Caco-2 (cell line): ENCODE results near the gene C1orf50. TPM values are rescaled to one million over a fixed set of nuclear protein-coding genes. Genes with fewer than 3 reads are reported as not detected.

ENCODE experiments used
- BruUV-seq: library from RNA; stranded (reverse); fragments of 400-500 nt; replicated peaks from 2 replicates; lab custom pipeline; 2021; lab: Mats Ljungman, UMichigan
- CTCF ChIA-PET: fragments of 300-600 bp; sonication (Branson Sonifier 250); formaldehyde crosslinking; loops from one replicate; lab custom pipeline; 2022; ENCODE audit warnings: antibody characterized with exemption; lab: Charles Lee
- POLR2A ChIA-PET: fragments of 300-600 bp; sonication (Branson Sonifier 250); formaldehyde crosslinking; loops from one replicate; lab custom pipeline; 2022; ENCODE audit warnings: antibody characterized with exemption; lab: Charles Lee
- DNase-seq, 2 experiments: peaks; one replicate each; pipeline versions ENCODE4 v3.0.0 to v3.0.0-alpha.2; 2020 to 2022
- H3K27me3 ChIP-seq: replicated peaks from 2 replicates; pipeline ENCODE4 v1.6.0; 2011; ENCODE audit warnings: low read length; ENCODE audit not compliant: control insufficient read depth, insufficient read depth
- H3K36me3 ChIP-seq: 2 replicates; pipeline ENCODE4 v1.5.1; 2011; ENCODE audit warnings: low read length; ENCODE audit not compliant: control insufficient read depth, insufficient read depth
- H3K4me1 ChIP-seq: fragments of 250-450 bp; sonication (Bioruptor Pico); 2 replicates; pipeline ENCODE4 v1.5.1; 2020; ENCODE audit warnings: mild to moderate bottlenecking
- H3K4me3 ChIP-seq: 2 replicates; pipeline ENCODE4 v1.5.1; 2011; ENCODE audit warnings: low read depth, mild to moderate bottlenecking, control low read depth, low read length
- H3K9me3 ChIP-seq: fragments of 250-450 bp; sonication (Bioruptor Pico); 2 replicates; pipeline ENCODE4 v1.5.1; 2020; ENCODE audit warnings: mild to moderate bottlenecking, moderate library complexity
- H3K27ac Mint-ChIP-seq: one replicate; pipeline ENCODE4 v1.8.0; 2022; ENCODE audit warnings: mixed read lengths; ENCODE audit not compliant: unreplicated experiment
- H3K27me3 Mint-ChIP-seq: one replicate; pipeline ENCODE4 v1.8.0; 2022; ENCODE audit warnings: mixed read lengths; ENCODE audit not compliant: insufficient read depth, unreplicated experiment
- H3K36me3 Mint-ChIP-seq: one replicate; pipeline ENCODE4 v1.8.0; 2022; ENCODE audit warnings: mild to moderate bottlenecking, mixed read lengths; ENCODE audit not compliant: insufficient read depth, unreplicated experiment
- H3K4me1 Mint-ChIP-seq: one replicate; pipeline ENCODE4 v1.8.0; 2022; ENCODE audit warnings: low read depth, mixed read lengths; ENCODE audit not compliant: unreplicated experiment
- H3K4me3 Mint-ChIP-seq: one replicate; pipeline ENCODE4 v1.8.0; 2022; ENCODE audit warnings: mild to moderate bottlenecking, moderate library complexity, mixed read lengths; ENCODE audit not compliant: unreplicated experiment
- H3K9me3 Mint-ChIP-seq: one replicate; pipeline ENCODE4 v1.8.0; 2022; ENCODE audit warnings: mixed read lengths; ENCODE audit not compliant: unreplicated experiment
- CTCF ChIP-seq, 2 experiments: fragments of 200-600 bp in 1 of 2; IDR thresholded peaks; 1 replicate in 1 of 2; 2 replicates in 1 of 2; pipeline versions ENCODE4 v1.5.1 to v1.8.0; 2011 to 2022; ENCODE audit warnings: antibody characterized with exemption in 1 of 2, control low read depth in 1 of 2, inconsistent platforms in 1 of 2, low read depth in 1 of 2, low read length in 1 of 2, mild to moderate bottlenecking in 1 of 2, moderate library complexity in 1 of 2; ENCODE audit not compliant: insufficient read depth in 1 of 2, severe bottlenecking in 1 of 2, unreplicated experiment in 1 of 2
- intact Hi-C: fragments of 100-400 bp; cut with micrococcal nuclease; formaldehyde crosslinking; loops from one replicate; pipeline ENCODE4 v1.10.0; 2022; ENCODE audit not compliant: unreplicated experiment
- total RNA-seq: library from RNA; stranded (reverse); gene quantifications from 2 replicates; pipeline ENCODE4 v1.2.3, GENCODE V29; 2022

Gene C1orf50
- total RNA-seq, 1 experiment from 2014 or later: 6.1 TPM

DNA sequence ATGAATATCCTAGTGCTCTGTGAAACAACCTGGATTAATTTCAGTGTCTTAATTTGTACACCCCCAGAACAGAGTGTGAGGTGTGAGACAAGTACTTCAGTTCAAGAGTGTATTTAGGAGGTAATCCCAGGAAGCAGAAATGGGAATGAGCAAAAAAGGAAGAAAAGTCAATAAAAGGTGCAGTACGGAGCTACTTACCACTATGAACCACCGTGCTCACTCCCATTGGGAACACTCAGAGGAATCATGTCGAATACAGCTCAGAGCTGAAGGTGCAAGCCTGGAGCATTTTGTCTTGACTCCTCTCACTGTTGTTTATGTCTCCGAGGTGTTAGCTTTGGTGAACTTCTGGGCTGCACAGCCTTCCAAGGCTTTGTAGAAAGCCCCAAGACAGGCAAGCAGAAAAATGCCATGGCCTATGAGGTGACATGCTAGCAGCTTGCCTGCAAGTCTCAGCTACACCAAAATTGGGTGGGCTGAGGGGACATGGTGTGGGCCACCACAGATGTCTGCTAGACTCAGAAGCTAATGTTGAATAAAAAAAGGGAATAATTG lies 57.5 kb downstream of the C1orf50 start:
- POLR2A ChIA-PET: no interaction called here

GRCh38 chr1:42825036-42825851 lies 58.2 kb downstream of the C1orf50 start:
- Histone ChIP-seq H3K27me3 (no peaks in the 10 kb centered on the region), H3K4me1 (0 out of 2 replicates have a peak, but pooled peaks cover 3% of the 10 kb centered on the region), H3K9me3 (no peaks in the 10 kb centered on the region), H3K4me3 (no peak overlapping the region), H3K36me3 (no peaks in the 10 kb centered on the region)
- H3K4me1 Mint-ChIP-seq: peaks cover 8% of the 10 kb centered on the region
- no TSS peak for BruUV-seq
- ChIA-PET CTCF (no interaction called here), POLR2A (no interaction called here)
- no peak for TF ChIP-seq CTCF (IDR thresholded peaks at IDR 0.05; ENCODE audit: insufficient read depth in 1 of 2, low read depth in 1 of 2, low read length in 1 of 2, severe bottlenecking in 1 of 2, unreplicated experiment in 1 of 2)
- H3K27ac Mint-ChIP-seq: no peak overlapping the region
- no peak for DNase-seq
- H3K36me3 Mint-ChIP-seq: no peaks in the 10 kb centered on the region
- no peaks in the 10 kb centered on the region for H3K27me3 Mint-ChIP-seq
- H3K9me3 Mint-ChIP-seq: no peaks in the 10 kb centered on the region
- intact Hi-C loops: no loop called here
- no peak overlapping the region for H3K4me3 Mint-ChIP-seq

More for the DNA sequence above, 57.5 kb downstream of the C1orf50 start:
- Mint-ChIP-seq H3K4me3 (no peak overlapping the region), H3K4me1 (peaks cover 8% of the 10 kb centered on the region), H3K27ac (no peak overlapping the region), H3K27me3 (no peaks in the 10 kb centered on the region), H3K9me3 (no peaks in the 10 kb centered on the region), H3K36me3 (no peaks in the 10 kb centered on the region)
- DNase-seq: no peak
- Histone ChIP-seq H3K4me1 (0 out of 2 replicates have a peak, but pooled peaks cover 3% of the 10 kb centered on the region), H3K36me3 (no peaks in the 10 kb centered on the region), H3K9me3 (no peaks in the 10 kb centered on the region), H3K27me3 (no peaks in the 10 kb centered on the region), H3K4me3 (no peak overlapping the region)
- BruUV-seq: no TSS peak
- intact Hi-C loops: no loop called here
- CTCF ChIA-PET: no interaction called here
- no peak for TF ChIP-seq CTCF (IDR thresholded peaks at IDR 0.05; ENCODE audit: insufficient read depth in 1 of 2, low read depth in 1 of 2, low read length in 1 of 2, severe bottlenecking in 1 of 2, unreplicated experiment in 1 of 2)

Other genes with a start within 250 kb of the C1orf50 start
- 54.7 and 58.2 TPM in 2 replicates for gene PPIH, start 108.8 kb upstream of the C1orf50 start, total RNA-seq
- 567 and 622 TPM in 2 replicates for gene YBX1, start 84.8 kb upstream of the C1orf50 start, total RNA-seq
- 2.9 and 4.0 TPM in 2 replicates for gene CLDN19, start 27.0 kb upstream of the C1orf50 start, total RNA-seq
- 20.5 and 21.2 TPM in 2 replicates for gene P3H1, start 221 bp upstream of the C1orf50 start, total RNA-seq
- 0.58 and 0.68 TPM in 2 replicates for gene TMEM269, start 17.7 kb downstream of the C1orf50 start, total RNA-seq
- gene ERMAP, start 49.9 kb downstream of the C1orf50 start, total RNA-seq: 4.8 and 5.2 TPM in 2 replicates
- gene SVBP, start 50.1 kb downstream of the C1orf50 start, total RNA-seq: 18.6 and 19.2 TPM in 2 replicates
- 6.2 and 7.8 TPM in 2 replicates for gene ZNF691, start 79.4 kb downstream of the C1orf50 start, total RNA-seq
- gene SLC2A1, start 191.6 kb downstream of the C1orf50 start, total RNA-seq: 422 and 437 TPM in 2 replicates